ENCODE measurements around the gene ADAMTS12.
A peak's percentile ranks its signal among the peaks of the same experiment; 100 is the strongest.

The ADAMTS12 gene

DNA sequence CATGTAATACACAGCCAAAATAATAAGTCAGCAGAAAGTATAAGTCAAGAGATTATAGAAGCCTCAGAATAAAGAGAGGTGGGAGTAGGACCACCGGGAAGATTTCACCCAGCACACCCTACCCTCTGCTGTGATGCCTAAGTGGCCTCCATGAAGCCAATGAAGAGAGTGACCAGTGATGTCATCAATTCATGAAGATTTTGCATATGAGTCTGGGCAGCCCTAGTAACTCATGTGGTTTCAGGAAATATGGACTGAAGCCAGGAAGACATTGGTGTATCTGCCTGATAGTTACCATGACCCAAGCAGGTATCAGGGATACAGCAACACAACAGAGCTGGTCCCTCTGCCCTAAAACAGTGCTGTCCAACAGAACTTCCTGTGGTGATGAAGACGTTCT is 135.3 kb downstream of the ADAMTS12 start:
- no peak overlapping the region for H2BK120ac ChIP-seq (ENCODE audit: low read depth, low read length)
- no peak overlapping the region for H2AK5ac ChIP-seq (ENCODE audit: low read length, severe bottlenecking)
- no peaks in the 10 kb centered on the region for H3K27me3 ChIP-seq (ENCODE audit: control insufficient read depth in 1 of 2, insufficient read depth in 1 of 2, low read length in 2 of 2)
- H3K79me1 ChIP-seq (replicated peaks; ENCODE audit: low read length, poor library complexity, severe bottlenecking), result peaks cover 23% of the 10 kb centered on the region
- no peak overlapping the region for H2BK15ac ChIP-seq (ENCODE audit: low read depth, poor library complexity, severe bottlenecking)
- H3K4me1 ChIP-seq (ENCODE audit: control insufficient read depth, insufficient read depth, low read depth, low read length), result peaks cover 3% of the 10 kb centered on the region
- no peaks in the 10 kb centered on the region for H3K36me3 ChIP-seq (ENCODE audit: control insufficient read depth in 1 of 2, insufficient read depth in 2 of 2, low read depth in 1 of 2, low read length in 2 of 2)
- H3K18ac ChIP-seq (ENCODE audit: low read depth in 1 of 2, low read length in 2 of 2), result peak overlapping the region in 1 of 2 experiments; percentile 18
- H3K4me3 ChIP-seq (ENCODE audit: insufficient read depth in 1 of 2, low read depth in 1 of 2, low read length in 2 of 2), result no peak overlapping the region
- WGBS, result 73% methylated on average over 2 of the region's 2 CpGs
- H3K9ac ChIP-seq (ENCODE audit: low read length), result no peak overlapping the region
- H3K4me2 ChIP-seq (ENCODE audit: low read length, poor library complexity, severe bottlenecking), result no peak overlapping the region
- no peak overlapping the region for H4K8ac ChIP-seq (ENCODE audit: low read length)
- H2AFZ ChIP-seq (ENCODE audit: low read depth, low read length), result no peak overlapping the region
- no peak overlapping the region for H3K23ac ChIP-seq (ENCODE audit: low read length in 2 of 2)
- no peaks in the 10 kb centered on the region for H3K9me3 ChIP-seq (ENCODE audit: control insufficient read depth, low read length)
- no peak for DNase-seq
- no peak overlapping the region for H3K27ac ChIP-seq (ENCODE audit: low read length, poor library complexity, severe bottlenecking)
- H3K4ac ChIP-seq (ENCODE audit: low read depth in 1 of 2, low read length in 2 of 2), result no peak overlapping the region
- no peak overlapping the region for H3K14ac ChIP-seq (ENCODE audit: low read length in 2 of 2)
- no peak overlapping the region for H2BK5ac ChIP-seq (ENCODE audit: low read depth, low read length, poor library complexity, severe bottlenecking)
- H2BK12ac ChIP-seq (ENCODE audit: low read length in 2 of 2), result peak overlapping the region in 1 of 2 experiments; percentile 67
- no peak overlapping the region for H4K91ac ChIP-seq (ENCODE audit: low read length)

DNA sequence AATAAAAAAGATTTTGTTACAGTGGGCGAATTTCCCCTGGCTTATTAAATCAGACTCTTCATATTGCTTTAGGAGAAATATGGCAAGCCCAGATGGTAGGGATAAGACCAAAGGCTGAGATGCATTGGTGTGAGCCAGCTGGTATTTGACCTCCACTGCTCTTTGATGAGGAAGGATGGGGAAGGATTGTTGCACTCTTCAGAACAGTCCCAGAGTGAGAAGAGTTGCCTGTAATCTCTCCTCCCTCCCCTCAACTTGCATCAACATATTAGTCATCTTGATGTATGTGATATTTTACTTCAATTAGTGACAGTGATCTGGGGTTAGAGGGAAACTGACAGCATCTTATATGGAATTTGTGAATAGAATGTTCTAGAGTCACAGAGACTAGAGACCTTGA is 136.6 kb downstream of the ADAMTS12 start:
- H3K79me1 ChIP-seq (replicated peaks; ENCODE audit: low read length, poor library complexity, severe bottlenecking), result peaks cover 25% of the 10 kb centered on the region
- no peak overlapping the region for H4K91ac ChIP-seq (ENCODE audit: low read length)
- no peak overlapping the region for H2BK15ac ChIP-seq (ENCODE audit: low read depth, poor library complexity, severe bottlenecking)
- peaks cover 0 to 7% of the 10 kb centered on the region in 2 experiments for H3K36me3 ChIP-seq (ENCODE audit: control insufficient read depth in 1 of 2, insufficient read depth in 2 of 2, low read depth in 1 of 2, low read length in 2 of 2)
- 100% methylated on average over 1 of the region's 1 CpG for WGBS
- no peak overlapping the region for H2AFZ ChIP-seq (ENCODE audit: low read depth, low read length)
- no peaks in the 10 kb centered on the region for H3K4me1 ChIP-seq (ENCODE audit: control insufficient read depth, insufficient read depth, low read depth, low read length)
- H3K23ac ChIP-seq (ENCODE audit: low read length in 2 of 2), result no peak overlapping the region
- H2AK5ac ChIP-seq (ENCODE audit: low read length, severe bottlenecking), result no peak overlapping the region
- H3K9me3 ChIP-seq (ENCODE audit: control insufficient read depth, low read length), result no peaks in the 10 kb centered on the region
- no peak overlapping the region for H3K9ac ChIP-seq (ENCODE audit: low read length)
- no peak overlapping the region for H4K8ac ChIP-seq (ENCODE audit: low read length)
- no peak overlapping the region for H2BK12ac ChIP-seq (ENCODE audit: low read length in 2 of 2)
- H3K4me2 ChIP-seq (ENCODE audit: low read length, poor library complexity, severe bottlenecking), result no peak overlapping the region
- H3K4me3 ChIP-seq (ENCODE audit: insufficient read depth in 1 of 2, low read depth in 1 of 2, low read length in 2 of 2), result no peak overlapping the region
- no peak overlapping the region for H3K18ac ChIP-seq (ENCODE audit: low read depth in 1 of 2, low read length in 2 of 2)
- H3K4ac ChIP-seq (ENCODE audit: low read depth in 1 of 2, low read length in 2 of 2), result no peak overlapping the region
- peak; percentile 59 for DNase-seq
- no peak overlapping the region for H3K27ac ChIP-seq (ENCODE audit: low read length, poor library complexity, severe bottlenecking)
- H2BK120ac ChIP-seq (ENCODE audit: low read depth, low read length), result no peak overlapping the region
- H3K27me3 ChIP-seq (ENCODE audit: control insufficient read depth in 1 of 2, insufficient read depth in 1 of 2, low read length in 2 of 2), result no peaks in the 10 kb centered on the region
- no peak overlapping the region for H2BK5ac ChIP-seq (ENCODE audit: low read depth, low read length, poor library complexity, severe bottlenecking)
- no peak overlapping the region for H3K14ac ChIP-seq (ENCODE audit: low read length in 2 of 2)

DNA sequence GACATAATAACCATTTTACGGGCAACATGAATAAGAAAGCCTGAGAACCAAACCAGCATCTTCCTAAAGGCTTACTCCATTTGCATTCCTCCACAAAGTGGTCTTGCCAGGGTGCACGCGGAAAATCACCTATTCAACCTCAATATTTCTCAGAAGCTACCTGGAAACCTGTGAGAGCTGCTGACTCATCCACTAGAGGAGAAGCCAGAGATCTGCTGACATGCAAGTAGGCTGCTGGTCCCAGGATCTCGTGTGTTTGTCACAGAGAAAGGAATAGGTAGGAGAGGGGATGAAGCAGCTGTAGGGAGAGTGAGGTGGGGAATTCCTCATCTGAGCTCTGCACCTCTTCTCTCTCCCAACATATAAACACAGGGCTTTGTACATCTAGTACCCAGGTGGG is 138.1 kb downstream of the ADAMTS12 start:
- H3K36me3 ChIP-seq (ENCODE audit: control insufficient read depth in 1 of 2, insufficient read depth in 2 of 2, low read depth in 1 of 2, low read length in 2 of 2), result peaks cover 0 to 22% of the 10 kb centered on the region in 2 experiments
- H3K9ac ChIP-seq (ENCODE audit: low read length), result no peak overlapping the region
- no peak overlapping the region for H3K4me3 ChIP-seq (ENCODE audit: insufficient read depth in 1 of 2, low read depth in 1 of 2, low read length in 2 of 2)
- H2BK120ac ChIP-seq (ENCODE audit: low read depth, low read length), result no peak overlapping the region
- H2BK15ac ChIP-seq (ENCODE audit: low read depth, poor library complexity, severe bottlenecking), result no peak overlapping the region
- no peak overlapping the region for H3K14ac ChIP-seq (ENCODE audit: low read length in 2 of 2)
- H2AFZ ChIP-seq (ENCODE audit: low read depth, low read length), result no peak overlapping the region
- H3K79me1 ChIP-seq (replicated peaks; ENCODE audit: low read length, poor library complexity, severe bottlenecking), result peaks cover 26% of the 10 kb centered on the region
- no peak overlapping the region for H2BK5ac ChIP-seq (ENCODE audit: low read depth, low read length, poor library complexity, severe bottlenecking)
- H3K27me3 ChIP-seq (ENCODE audit: control insufficient read depth in 1 of 2, insufficient read depth in 1 of 2, low read length in 2 of 2), result no peaks in the 10 kb centered on the region
- H3K9me3 ChIP-seq (ENCODE audit: control insufficient read depth, low read length), result no peaks in the 10 kb centered on the region
- H2BK12ac ChIP-seq (ENCODE audit: low read length in 2 of 2), result no peak overlapping the region
- 100% methylated on average over 3 of the region's 4 CpGs for WGBS
- H4K8ac ChIP-seq (ENCODE audit: low read length), result no peak overlapping the region
- H3K4me1 ChIP-seq (ENCODE audit: control insufficient read depth, insufficient read depth, low read depth, low read length), result no peaks in the 10 kb centered on the region
- no peak overlapping the region for H3K4me2 ChIP-seq (ENCODE audit: low read length, poor library complexity, severe bottlenecking)
- H3K18ac ChIP-seq (ENCODE audit: low read depth in 1 of 2, low read length in 2 of 2), result peak overlapping the region; percentile 13 to 14
- no peak overlapping the region for H2AK5ac ChIP-seq (ENCODE audit: low read length, severe bottlenecking)
- DNase-seq, result no peak
- no peak overlapping the region for H3K23ac ChIP-seq (ENCODE audit: low read length in 2 of 2)
- H3K4ac ChIP-seq (ENCODE audit: low read depth in 1 of 2, low read length in 2 of 2), result no peak overlapping the region
- H4K91ac ChIP-seq (ENCODE audit: low read length), result no peak overlapping the region
- no peak overlapping the region for H3K27ac ChIP-seq (ENCODE audit: low read length, poor library complexity, severe bottlenecking)

DNA sequence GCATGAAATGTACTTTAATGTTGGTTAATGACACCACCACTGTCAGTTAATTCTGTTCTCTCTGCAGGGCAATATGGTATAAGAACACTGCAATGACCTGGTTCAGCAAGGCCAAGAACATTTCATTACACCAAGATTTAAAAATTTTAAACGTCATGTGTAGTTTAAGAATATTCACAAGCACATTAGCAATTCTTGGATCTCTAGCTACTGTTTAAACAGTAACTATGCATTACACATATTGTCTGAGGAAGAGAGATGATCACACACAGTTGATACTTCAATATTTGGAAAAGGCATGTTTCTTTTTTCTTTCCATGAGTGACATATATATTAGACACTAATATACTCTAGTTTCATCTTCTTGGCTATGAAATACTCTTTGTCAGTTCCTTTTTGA is 143.0 kb downstream of the ADAMTS12 start:
- H3K9me3 ChIP-seq (ENCODE audit: control insufficient read depth, low read length), result no peaks in the 10 kb centered on the region
- no peak overlapping the region for H2BK12ac ChIP-seq (ENCODE audit: low read length in 2 of 2)
- no peak overlapping the region for H3K9ac ChIP-seq (ENCODE audit: low read length)
- no peak overlapping the region for H3K4ac ChIP-seq (ENCODE audit: low read depth in 1 of 2, low read length in 2 of 2)
- H3K79me1 ChIP-seq (replicated peaks; ENCODE audit: low read length, poor library complexity, severe bottlenecking), result peaks cover 26% of the 10 kb centered on the region
- DNase-seq, result no peak
- no peaks in the 10 kb centered on the region for H3K27me3 ChIP-seq (ENCODE audit: control insufficient read depth in 1 of 2, insufficient read depth in 1 of 2, low read length in 2 of 2)
- no CpG with 5 or more reads among the region's 1 CpG for WGBS
- no peak overlapping the region for H3K4me3 ChIP-seq (ENCODE audit: insufficient read depth in 1 of 2, low read depth in 1 of 2, low read length in 2 of 2)
- H2BK15ac ChIP-seq (ENCODE audit: low read depth, poor library complexity, severe bottlenecking), result no peak overlapping the region
- H3K4me2 ChIP-seq (ENCODE audit: low read length, poor library complexity, severe bottlenecking), result no peak overlapping the region
- H3K23ac ChIP-seq (ENCODE audit: low read length in 2 of 2), result no peak overlapping the region
- H2AFZ ChIP-seq (ENCODE audit: low read depth, low read length), result no peak overlapping the region
- H2BK5ac ChIP-seq (ENCODE audit: low read depth, low read length, poor library complexity, severe bottlenecking), result no peak overlapping the region
- H4K8ac ChIP-seq (ENCODE audit: low read length), result no peak overlapping the region
- H3K27ac ChIP-seq (ENCODE audit: low read length, poor library complexity, severe bottlenecking), result no peak overlapping the region
- H3K14ac ChIP-seq (ENCODE audit: low read length in 2 of 2), result no peak overlapping the region
- peaks cover 5% of the 10 kb centered on the region for H3K4me1 ChIP-seq (ENCODE audit: control insufficient read depth, insufficient read depth, low read depth, low read length)
- no peak overlapping the region for H4K91ac ChIP-seq (ENCODE audit: low read length)
- peaks cover 0 to 49% of the 10 kb centered on the region in 2 experiments for H3K36me3 ChIP-seq (ENCODE audit: control insufficient read depth in 1 of 2, insufficient read depth in 2 of 2, low read depth in 1 of 2, low read length in 2 of 2)
- H2AK5ac ChIP-seq (ENCODE audit: low read length, severe bottlenecking), result no peak overlapping the region
- no peak overlapping the region for H3K18ac ChIP-seq (ENCODE audit: low read depth in 1 of 2, low read length in 2 of 2)
- no peak overlapping the region for H2BK120ac ChIP-seq (ENCODE audit: low read depth, low read length)

Measured in mesenchymal stem cell (in vitro differentiated cells and primary cell).